Uterus (tissue), 2 donors: ENCODE measurements around the gene HOXB7.

ENCODE experiments used
- CTCF ChIP-seq, 4 experiments: fragments of 200-600 bp in 2 of 4; fragments of 450-650 bp in 2 of 4; sonication (generic) in 2 of 4; IDR thresholded peaks; one replicate each; pipeline ENCODE4 v1.5.1; 2016 to 2019; ENCODE audit warnings: antibody characterized with exemption in 4 of 4, mild to moderate bottlenecking in 2 of 4, moderate library complexity in 1 of 4
- POLR2A ChIP-seq, 2 donors: fragments of 450-650 bp; IDR thresholded peaks; one replicate each; pipeline ENCODE4 v1.6.1; 2016; ENCODE audit warnings: antibody characterized with exemption in 2 of 2, mild to moderate bottlenecking in 1 of 2, moderate library complexity in 1 of 2

- no peak for TF ChIP-seq CTCF (IDR thresholded peaks at IDR 0.05)
- TF ChIP-seq POLR2A (IDR thresholded peaks at IDR 0.05), result no peak
Measured at GRCh38 chr17:48595278-48595999, 15.4 kb downstream of the HOXB7 start.
